ENCODE measurements around the gene OTOL1.

Gene OTOL1

DNA sequence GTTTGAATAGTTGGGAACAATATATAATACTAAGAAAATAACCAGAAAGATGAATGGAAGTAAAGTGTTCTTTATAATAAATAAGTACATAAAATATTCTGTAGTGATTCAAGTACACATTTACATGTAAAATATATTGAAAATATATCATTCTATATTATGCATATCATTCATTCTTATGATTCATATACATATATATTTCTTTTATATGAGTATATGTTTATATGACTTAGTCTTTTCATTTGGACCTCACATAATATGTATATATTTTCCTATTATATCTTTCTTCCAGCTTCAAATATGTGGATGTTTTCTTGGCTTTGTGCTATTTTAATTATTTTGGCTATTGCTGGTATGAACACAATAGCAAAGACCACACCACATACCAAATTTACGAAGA is at the start of gene OTOL1:
OTOL1 (plus strand) TSS at position 301 of the 400 bp plus-strand sequence; CDS start at position 301, 0 bp downstream.
- H3K4me3 ChIP-seq (ENCODE audit: low read length) = no peak within 1 kb of the TSS
- TF ChIP-seq, protein P1, sequence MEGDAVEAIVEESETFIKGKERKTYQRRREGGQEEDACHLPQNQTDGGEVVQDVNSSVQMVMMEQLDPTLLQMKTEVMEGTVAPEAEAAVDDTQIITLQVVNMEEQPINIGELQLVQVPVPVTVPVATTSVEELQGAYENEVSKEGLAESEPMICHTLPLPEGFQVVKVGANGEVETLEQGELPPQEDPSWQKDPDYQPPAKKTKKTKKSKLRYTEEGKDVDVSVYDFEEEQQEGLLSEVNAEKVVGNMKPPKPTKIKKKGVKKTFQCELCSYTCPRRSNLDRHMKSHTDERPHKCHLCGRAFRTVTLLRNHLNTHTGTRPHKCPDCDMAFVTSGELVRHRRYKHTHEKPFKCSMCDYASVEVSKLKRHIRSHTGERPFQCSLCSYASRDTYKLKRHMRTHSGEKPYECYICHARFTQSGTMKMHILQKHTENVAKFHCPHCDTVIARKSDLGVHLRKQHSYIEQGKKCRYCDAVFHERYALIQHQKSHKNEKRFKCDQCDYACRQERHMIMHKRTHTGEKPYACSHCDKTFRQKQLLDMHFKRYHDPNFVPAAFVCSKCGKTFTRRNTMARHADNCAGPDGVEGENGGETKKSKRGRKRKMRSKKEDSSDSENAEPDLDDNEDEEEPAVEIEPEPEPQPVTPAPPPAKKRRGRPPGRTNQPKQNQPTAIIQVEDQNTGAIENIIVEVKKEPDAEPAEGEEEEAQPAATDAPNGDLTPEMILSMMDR (IDR thresholded peaks at IDR 0.05; ENCODE audit: insufficient read depth, low read depth, low read length, missing control alignments) = no peak
- no peak for DNase-seq (ENCODE audit: low read depth)

DNA sequence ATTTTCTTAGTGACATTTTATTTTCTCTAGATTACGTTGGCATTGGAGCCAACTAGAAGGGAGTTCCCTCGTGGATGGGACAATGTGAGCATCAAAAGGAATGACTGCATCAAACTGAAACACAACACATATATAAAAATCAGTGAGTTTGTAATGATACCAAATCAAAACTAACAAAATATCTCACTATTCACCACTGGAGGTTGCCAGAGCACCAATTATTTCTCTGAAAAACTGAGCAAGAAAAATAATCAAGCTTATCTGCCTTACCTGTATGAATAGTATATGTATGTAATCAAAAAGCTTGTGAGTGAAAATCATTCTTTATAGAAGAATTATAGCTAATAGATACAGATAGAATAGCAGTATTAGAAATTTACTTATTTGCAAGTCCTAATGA is 46.8 kb upstream of the OTOL1 start:
- H3K4me3 ChIP-seq (ENCODE audit: low read length) = no peak overlapping the region
- DNase-seq (ENCODE audit: low read depth) = no peak
- TF ChIP-seq, protein P1 (IDR thresholded peaks at IDR 0.05; ENCODE audit: insufficient read depth, low read depth, low read length, missing control alignments) = no peak

DNA sequence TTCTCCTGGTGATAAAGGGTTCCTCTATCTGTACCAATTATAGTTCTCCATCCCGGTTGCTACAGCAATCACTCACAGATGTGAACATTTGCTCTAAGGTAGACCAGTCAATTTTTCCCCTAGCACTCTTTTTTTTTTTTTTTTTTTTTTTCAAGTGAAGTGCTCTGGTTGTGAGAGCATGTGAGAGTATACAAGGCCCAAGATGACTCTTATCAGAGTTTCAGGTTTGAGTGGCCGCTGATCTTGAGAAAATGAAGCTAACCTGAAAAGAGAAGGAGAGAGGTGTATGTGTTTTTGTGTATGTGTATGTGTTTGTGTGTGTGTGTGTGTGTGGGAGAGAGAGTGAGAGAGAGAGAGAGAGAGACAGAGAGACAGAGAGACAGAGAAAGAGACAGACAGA is 44.4 kb upstream of the OTOL1 start:
- DNase-seq (ENCODE audit: low read depth) = no peak
- H3K4me3 ChIP-seq (ENCODE audit: low read length) = no peak overlapping the region
- TF ChIP-seq, protein P1 (IDR thresholded peaks at IDR 0.05; ENCODE audit: insufficient read depth, low read depth, low read length, missing control alignments) = no peak

DNA sequence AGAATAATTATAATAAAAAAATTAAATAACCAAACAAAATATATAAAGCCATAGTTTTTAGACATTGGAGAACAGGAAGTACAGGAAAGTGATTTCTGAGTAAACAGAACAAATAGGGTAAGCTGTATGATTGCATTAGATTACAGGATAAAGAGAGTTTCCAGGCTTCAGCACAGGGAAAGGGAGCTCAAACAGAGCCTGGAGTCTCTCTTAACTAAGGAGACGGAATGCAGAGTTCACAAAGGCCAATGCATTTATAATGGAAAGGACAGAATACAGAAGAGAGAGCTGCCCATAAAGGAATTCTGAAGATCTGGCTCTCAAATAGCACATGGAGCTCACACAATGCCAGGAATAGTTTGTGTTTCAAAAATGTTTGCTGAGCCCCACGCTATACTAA is 42.0 kb upstream of the OTOL1 start:
- TF ChIP-seq, protein P1 (IDR thresholded peaks at IDR 0.05; ENCODE audit: insufficient read depth, low read depth, low read length, missing control alignments) = no peak

DNA sequence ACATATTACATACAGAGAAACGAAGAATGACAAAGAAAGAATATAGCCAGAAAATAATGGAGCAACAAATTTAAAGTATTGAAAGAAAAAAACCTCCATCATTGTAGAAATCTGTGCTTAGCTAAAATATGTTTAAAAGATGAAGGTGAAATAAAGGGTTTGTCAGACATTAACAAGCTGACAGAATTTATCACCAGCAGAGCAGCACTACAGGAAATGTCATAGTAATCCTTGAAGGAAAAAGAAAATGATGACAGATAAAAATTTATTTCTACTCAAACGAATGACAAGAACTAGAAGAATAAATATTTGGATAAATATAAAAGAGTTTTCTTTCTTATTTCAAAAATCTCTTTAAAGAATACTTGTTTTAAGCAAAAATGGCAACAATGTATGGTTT is 40.6 kb upstream of the OTOL1 start:
- DNase-seq (ENCODE audit: low read depth) = no peak
- H3K4me3 ChIP-seq (ENCODE audit: low read length) = no peak overlapping the region
- TF ChIP-seq, protein P1 (IDR thresholded peaks at IDR 0.05; ENCODE audit: insufficient read depth, low read depth, low read length, missing control alignments) = no peak

More for the DNA sequence above, 42.0 kb upstream of the OTOL1 start:
- DNase-seq (ENCODE audit: low read depth) = no peak
- H3K4me3 ChIP-seq (ENCODE audit: low read length) = no peak overlapping the region

DNA sequence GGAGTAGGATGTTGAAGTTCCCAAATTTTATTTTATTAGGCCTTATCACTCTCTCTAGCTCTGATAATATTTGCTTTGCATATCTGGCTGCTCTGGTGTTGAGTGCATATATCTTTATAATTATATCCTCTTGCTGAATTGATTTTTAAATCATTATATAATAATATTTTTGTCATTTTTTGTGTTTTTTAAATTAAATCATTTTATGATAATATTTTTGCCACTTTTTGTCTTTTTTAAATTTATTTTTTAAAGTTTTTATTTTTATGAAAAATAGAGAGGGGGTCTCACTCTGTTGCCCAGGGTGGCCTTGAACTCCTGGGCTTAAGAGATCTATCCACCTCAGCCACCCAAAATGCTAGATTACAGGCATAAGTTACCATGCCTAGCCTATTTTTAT is 34.5 kb upstream of the OTOL1 start:
- H3K4me3 ChIP-seq (ENCODE audit: low read length) = no peak overlapping the region
- TF ChIP-seq, protein P1 (IDR thresholded peaks at IDR 0.05; ENCODE audit: insufficient read depth, low read depth, low read length, missing control alignments) = no peak
- no peak for DNase-seq (ENCODE audit: low read depth)

DNA sequence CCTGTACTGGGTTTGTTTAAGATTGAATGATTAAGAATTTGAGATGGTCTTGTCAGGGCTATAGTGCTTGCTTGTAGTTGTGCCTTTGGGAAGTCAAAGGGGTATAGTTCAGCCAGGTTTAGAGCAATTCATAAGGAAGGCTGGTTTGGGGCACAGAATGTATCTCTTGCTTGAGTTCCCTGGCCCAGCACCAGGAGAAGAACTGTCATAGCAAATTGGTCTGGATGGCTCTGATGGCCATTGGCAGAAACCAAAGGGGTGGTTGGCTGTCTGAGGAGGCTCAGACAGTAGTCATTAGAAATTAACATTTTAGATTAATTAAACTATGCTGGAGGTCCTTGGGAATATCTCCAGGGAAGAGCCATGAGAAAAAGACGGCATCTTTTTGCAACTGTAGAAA is 25.4 kb upstream of the OTOL1 start:
- TF ChIP-seq, protein P1 (IDR thresholded peaks at IDR 0.05; ENCODE audit: insufficient read depth, low read depth, low read length, missing control alignments) = no peak
- no peak overlapping the region for H3K4me3 ChIP-seq (ENCODE audit: low read length)
- no peak for DNase-seq (ENCODE audit: low read depth)
